ENCODE results near the gene SLC25A25. TPM values are rescaled to one million over a fixed set of nuclear protein-coding genes. Genes with fewer than 3 reads are reported as not detected.

Gene SLC25A25
- total RNA-seq, 2 experiments from 2014 or later: 21.3 to 22.2 TPM

DNA sequence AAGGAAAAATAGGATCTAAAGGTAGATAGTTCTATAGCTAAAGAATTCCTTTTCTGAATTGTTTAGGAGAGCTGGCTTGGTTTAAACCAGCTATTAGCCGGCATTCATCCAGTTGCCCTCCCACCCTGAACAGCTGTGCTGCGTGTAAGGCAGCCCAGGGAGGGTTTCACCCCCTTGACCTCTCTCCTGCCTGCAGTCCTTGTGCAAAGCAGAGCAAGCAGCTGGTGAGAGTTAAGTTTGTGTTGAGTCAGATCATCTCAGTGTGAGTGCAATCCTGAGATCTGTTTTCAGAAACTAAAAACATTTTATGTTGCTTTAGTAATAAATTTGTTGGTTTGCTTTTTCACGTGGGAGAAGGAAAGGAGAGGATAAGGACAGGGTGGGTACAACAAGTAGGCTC is 13.0 kb downstream of the SLC25A25 start:
- Mint-ChIP-seq H3K9me3 (no peaks in the 10 kb centered on the region), H3K4me1 (peaks cover 55% of the 10 kb centered on the region), H3K27me3 (no peaks in the 10 kb centered on the region), H3K27ac (peak overlapping the region; percentile 24), H3K4me3 (no peak overlapping the region), H3K36me3 (ENCODE audit: low read depth) (peaks cover 54% of the 10 kb centered on the region)
- POLR2A ChIA-PET: interaction anchor here (1.2 kb wide), 1 partner anchor 13 kb away, joined by 3 read pairs; no protein-coding TSS in a partner anchor
- CTCF ChIA-PET: interaction anchor here (0.8 to 1.3 kb wide), 3 partner anchors 13 to 137 kb away, joined by 3 to 4 read pairs (median 3); no protein-coding TSS in a partner anchor
- no peak for DNase-seq

DNA sequence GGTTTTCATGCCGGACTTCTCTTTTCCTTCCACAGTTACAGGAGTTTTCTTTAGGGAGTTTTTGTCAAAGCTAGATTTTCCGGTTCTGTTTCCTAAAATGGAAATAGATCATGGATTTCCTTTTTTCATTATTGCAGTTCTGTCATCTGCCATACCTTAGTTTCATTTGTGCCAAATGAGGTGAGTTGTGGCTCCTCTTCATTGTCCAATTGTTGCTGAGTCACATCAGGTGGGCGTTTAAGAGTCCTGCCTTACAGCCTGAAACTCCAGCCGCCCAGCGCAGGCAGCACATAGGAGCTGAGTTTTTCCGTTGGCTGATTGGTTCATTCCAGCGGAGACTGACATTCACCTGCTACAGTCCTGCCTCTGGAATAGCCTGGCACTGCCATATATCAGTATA is 14.1 kb downstream of the SLC25A25 start:
- H3K27ac Mint-ChIP-seq: no peak overlapping the region
- POLR2A ChIA-PET: no interaction called here

DNA sequence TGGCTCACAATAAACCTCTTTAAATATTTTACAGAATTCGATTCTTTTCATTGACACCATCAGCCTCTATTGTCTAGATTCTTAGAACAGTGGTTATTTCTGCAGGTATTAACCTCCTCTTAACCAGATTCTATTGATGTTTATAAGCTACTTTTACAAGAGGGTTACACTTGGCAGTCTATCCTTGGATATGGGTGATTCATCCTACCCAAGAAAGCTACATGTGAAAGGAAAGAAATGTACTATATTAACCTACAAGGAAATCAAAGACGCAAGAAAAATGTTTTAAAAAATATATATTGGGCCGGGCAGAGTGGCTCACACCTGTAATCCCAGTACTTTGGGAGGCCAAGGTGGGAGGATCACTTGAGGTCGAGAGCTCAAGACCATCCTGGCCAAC is 16.7 kb downstream of the SLC25A25 start:
- Mint-ChIP-seq H3K27ac (no peak overlapping the region), H3K9me3 (no peaks in the 10 kb centered on the region), H3K4me1 (peaks cover 43% of the 10 kb centered on the region), H3K4me3 (no peak overlapping the region), H3K36me3 (ENCODE audit: low read depth) (peaks cover 36% of the 10 kb centered on the region), H3K27me3 (no peaks in the 10 kb centered on the region)
- ChIA-PET CTCF (interaction anchor here (0.6 to 4.2 kb wide), 6 partner anchors 8 to 141 kb away, joined by 3 to 27 read pairs (median 4); partner anchors contain the start of genes NAIF1 and SLC25A25), POLR2A (interaction anchor here (1.0 kb wide), 1 partner anchor 9 kb away, joined by 6 read pairs; no protein-coding TSS in a partner anchor)
- DNase-seq: no peak

More for the DNA sequence above, 14.1 kb downstream of the SLC25A25 start:
- Mint-ChIP-seq H3K4me1 (peaks cover 49% of the 10 kb centered on the region), H3K27me3 (no peaks in the 10 kb centered on the region), H3K9me3 (no peaks in the 10 kb centered on the region), H3K4me3 (no peak overlapping the region), H3K36me3 (ENCODE audit: low read depth) (peaks cover 46% of the 10 kb centered on the region)
- no peak for DNase-seq
- CTCF ChIA-PET: interaction anchor here (0.5 to 4.2 kb wide), 5 partner anchors 9 to 100 kb away, joined by 3 to 27 read pairs (median 4); no protein-coding TSS in a partner anchor

DNA sequence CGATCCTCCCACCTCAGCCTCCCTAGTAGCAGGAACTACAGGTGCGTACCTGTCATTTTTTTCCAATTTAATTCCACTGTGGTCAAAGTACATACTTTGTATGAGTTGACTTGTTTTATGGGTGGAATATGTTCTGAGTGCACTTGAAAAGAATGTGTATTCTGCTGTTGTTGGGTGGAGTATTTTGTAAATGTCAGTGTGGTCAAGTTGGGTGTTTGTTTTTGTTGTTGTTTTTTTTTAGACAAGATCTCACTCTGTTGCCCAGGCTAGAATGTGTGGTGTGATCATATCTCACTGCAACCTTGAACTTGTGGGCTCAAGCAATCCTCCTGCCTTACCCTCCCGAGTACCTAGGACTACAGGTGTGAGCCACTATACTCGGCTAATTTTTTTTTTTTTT is 17.9 kb downstream of the SLC25A25 start:
- Mint-ChIP-seq H3K27me3 (no peaks in the 10 kb centered on the region), H3K9me3 (no peaks in the 10 kb centered on the region), H3K36me3 (ENCODE audit: low read depth) (peaks cover 38% of the 10 kb centered on the region), H3K4me3 (no peak overlapping the region), H3K27ac (no peak overlapping the region), H3K4me1 (peaks cover 45% of the 10 kb centered on the region)
- ChIA-PET POLR2A (interaction anchor here (1.2 kb wide), 1 partner anchor 14 kb away, joined by 3 read pairs; no protein-coding TSS in a partner anchor), CTCF (interaction anchor here (1.4 to 3.5 kb wide), 2 partner anchors 30 to 143 kb away, joined by 3 to 19 read pairs; no protein-coding TSS in a partner anchor)
- DNase-seq: no peak

DNA sequence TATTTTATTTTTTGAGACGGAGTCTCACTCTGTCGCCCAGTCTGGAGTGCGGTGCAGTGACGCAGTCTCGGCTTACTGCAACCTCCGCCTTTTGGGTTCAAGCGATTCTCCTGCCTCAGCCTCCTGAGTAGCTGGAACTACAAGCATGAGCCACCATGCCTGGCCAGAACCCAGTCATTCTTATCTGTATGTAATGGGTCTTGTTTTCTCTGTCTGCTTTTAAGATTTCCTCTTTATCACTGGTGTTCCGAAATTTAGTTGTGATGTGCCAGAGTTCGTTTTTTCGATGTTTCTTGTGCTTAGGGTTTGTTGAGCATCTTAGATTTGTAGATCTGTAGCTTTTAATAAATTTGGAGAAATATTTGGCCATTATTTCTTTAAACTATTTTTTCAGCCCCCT is 19.2 kb downstream of the SLC25A25 start:
- DNase-seq: no peak
- peaks cover 35% of the 10 kb centered on the region for H3K36me3 Mint-ChIP-seq (ENCODE audit: low read depth)
- H3K9me3 Mint-ChIP-seq: no peaks in the 10 kb centered on the region
- POLR2A ChIA-PET: interaction anchor here (0.7 to 1.8 kb wide), 3 partner anchors 10 to 20 kb away, joined by 3 to 6 read pairs (median 3); partner anchors contain the start of genes NAIF1 and SLC25A25
- no peak overlapping the region for H3K27ac Mint-ChIP-seq
- H3K27me3 Mint-ChIP-seq: no peaks in the 10 kb centered on the region
- no peak overlapping the region for H3K4me3 Mint-ChIP-seq
- CTCF ChIA-PET: interaction anchor here (0.6 to 1.5 kb wide), 4 partner anchors 20 to 198 kb away, joined by 3 to 4 read pairs (median 4); no protein-coding TSS in a partner anchor
- H3K4me1 Mint-ChIP-seq: peaks cover 45% of the 10 kb centered on the region

DNA sequence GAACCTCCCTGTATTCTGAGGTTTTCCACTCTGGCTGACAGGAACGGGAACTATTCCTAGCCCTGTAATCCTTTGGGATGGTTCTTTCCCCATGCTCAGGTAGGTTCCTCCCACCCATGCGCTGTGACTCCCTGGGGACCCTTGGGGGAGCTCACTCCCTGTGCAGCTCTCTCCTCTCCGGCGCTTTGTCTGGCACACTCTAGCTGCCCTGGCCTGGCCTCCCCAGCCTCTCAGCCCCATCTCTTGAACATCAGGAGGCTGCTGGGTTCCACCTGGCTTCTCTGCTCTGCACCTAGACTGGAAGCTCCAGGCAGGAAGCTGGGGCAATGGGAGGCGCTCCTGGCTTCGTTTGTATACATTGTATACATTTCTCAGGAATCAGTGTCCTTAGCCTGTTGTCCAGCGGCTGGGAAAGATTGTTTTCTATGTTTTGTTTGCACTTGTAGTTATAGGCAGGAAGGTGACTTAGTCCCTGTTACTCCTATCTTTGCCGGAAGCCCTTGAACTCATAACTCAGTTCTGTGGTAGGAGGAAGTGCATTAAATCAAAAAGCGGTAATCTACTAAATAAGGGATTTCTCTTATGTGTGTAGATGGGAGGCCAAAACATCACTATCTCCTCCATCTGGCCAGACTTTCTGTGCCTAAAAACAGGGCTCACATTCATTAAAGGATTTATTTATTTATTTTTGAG is 20.4 kb downstream of the SLC25A25 start:
- ChIA-PET CTCF (interaction anchor here (1.5 kb wide), 2 partner anchors 12 to 29 kb away, joined by 4 to 5 read pairs; no protein-coding TSS in a partner anchor), POLR2A (interaction anchor here (1.1 kb wide), 1 partner anchor 20 kb away, joined by 5 read pairs; the partner anchor contains the start of gene SLC25A25)
- H3K4me1 Mint-ChIP-seq: peaks cover 55% of the 10 kb centered on the region

DNA sequence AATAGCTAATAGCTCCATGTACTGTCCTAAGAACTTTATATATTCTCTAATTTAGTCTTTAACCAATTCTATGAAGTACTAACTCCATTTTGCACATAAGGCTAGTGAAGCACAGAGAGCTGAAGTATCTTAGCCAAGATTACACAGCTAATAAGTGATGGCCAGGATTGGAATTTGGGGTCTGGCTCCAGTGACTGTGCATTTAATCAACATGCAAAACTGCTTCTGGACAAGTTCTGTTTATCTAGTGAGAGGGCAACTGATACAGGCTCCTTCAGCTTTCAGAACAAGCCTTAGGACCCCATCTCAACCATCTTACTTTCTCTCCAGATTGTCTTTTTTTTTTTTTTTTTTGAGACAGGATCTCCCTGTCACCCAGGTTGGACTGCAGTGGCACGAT is 21.3 kb downstream of the SLC25A25 start:
- Mint-ChIP-seq H3K27me3 (no peaks in the 10 kb centered on the region), H3K4me3 (no peak overlapping the region), H3K4me1 (peaks cover 57% of the 10 kb centered on the region), H3K36me3 (ENCODE audit: low read depth) (peaks cover 35% of the 10 kb centered on the region), H3K9me3 (no peaks in the 10 kb centered on the region), H3K27ac (no peak overlapping the region)
- no peak for DNase-seq
- ChIA-PET POLR2A (interaction anchor here (1.1 kb wide), 1 partner anchor 21 kb away, joined by 5 read pairs; the partner anchor contains the start of gene SLC25A25), CTCF (interaction anchor here (0.8 to 1.5 kb wide), 2 partner anchors 11 to 40 kb away, joined by 3 to 5 read pairs; no protein-coding TSS in a partner anchor)

More for the DNA sequence above, 20.4 kb downstream of the SLC25A25 start:
- Mint-ChIP-seq H3K9me3 (no peaks in the 10 kb centered on the region), H3K36me3 (ENCODE audit: low read depth) (peaks cover 38% of the 10 kb centered on the region), H3K27ac (peak overlapping the region; percentile 30), H3K4me3 (no peak overlapping the region), H3K27me3 (no peaks in the 10 kb centered on the region)
- DNase-seq: no peak

DNA sequence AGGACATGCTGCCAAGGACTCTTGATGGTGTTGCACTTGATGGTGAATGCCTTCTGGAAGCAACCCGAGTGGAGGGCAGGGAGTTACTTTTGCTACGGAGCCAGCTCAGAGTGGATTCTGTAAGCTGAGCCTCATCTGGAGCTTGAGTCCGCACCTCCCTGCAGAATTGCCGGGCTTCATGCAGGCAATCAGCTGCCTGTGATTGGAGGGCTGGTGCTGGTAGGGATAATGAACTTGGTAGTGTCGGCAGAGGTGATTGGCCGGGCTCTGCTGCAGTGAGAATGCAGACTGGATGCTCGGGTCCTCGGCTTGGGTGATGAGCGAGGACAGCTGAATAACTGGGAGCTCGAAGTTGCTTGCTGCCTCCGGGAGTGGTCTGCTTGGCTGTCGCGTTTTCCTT is 23.1 kb downstream of the SLC25A25 start:
- no peak overlapping the region for H3K4me3 Mint-ChIP-seq
- H3K27ac Mint-ChIP-seq: no peak overlapping the region
- H3K27me3 Mint-ChIP-seq: no peaks in the 10 kb centered on the region
- peaks cover 63% of the 10 kb centered on the region for H3K4me1 Mint-ChIP-seq
- peaks cover 28% of the 10 kb centered on the region for H3K36me3 Mint-ChIP-seq (ENCODE audit: low read depth)
- CTCF ChIA-PET: interaction anchor here (1.8 kb wide), 1 partner anchor 149 kb away, joined by 9 read pairs; no protein-coding TSS in a partner anchor
- H3K9me3 Mint-ChIP-seq: no peaks in the 10 kb centered on the region
- POLR2A ChIA-PET: interaction anchor here (1.1 kb wide), 1 partner anchor 192 kb away, joined by 3 read pairs; no protein-coding TSS in a partner anchor
- DNase-seq: no peak

DNA sequence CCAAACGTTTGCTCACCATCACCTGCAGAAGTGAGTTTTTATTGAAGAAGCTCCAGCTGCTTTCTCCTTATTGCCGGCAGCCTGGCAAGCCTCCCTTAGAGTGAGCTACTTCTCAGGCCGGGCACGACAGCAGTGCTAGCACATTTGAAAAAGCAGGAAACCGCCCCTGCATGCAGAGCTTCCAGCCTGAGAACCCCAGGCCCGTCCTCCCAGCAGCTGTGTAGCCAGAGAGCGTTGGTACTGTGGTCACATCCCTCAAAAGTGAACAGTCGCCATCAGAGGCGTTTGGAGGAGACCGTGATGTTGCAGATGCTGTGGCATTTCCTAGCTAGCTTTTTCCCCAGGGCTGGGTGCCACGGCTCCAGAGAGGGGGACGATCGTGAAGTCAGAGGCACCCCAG is 23.5 kb downstream of the SLC25A25 start:
- no peak overlapping the region for H3K4me3 Mint-ChIP-seq
- no peaks in the 10 kb centered on the region for H3K27me3 Mint-ChIP-seq
- POLR2A ChIA-PET: interaction anchor here (1.1 kb wide), 1 partner anchor 193 kb away, joined by 3 read pairs; no protein-coding TSS in a partner anchor
- H3K4me1 Mint-ChIP-seq: peaks cover 65% of the 10 kb centered on the region
- H3K27ac Mint-ChIP-seq: peak overlapping the region; percentile 47
- H3K9me3 Mint-ChIP-seq: no peaks in the 10 kb centered on the region
- H3K36me3 Mint-ChIP-seq (ENCODE audit: low read depth): peaks cover 28% of the 10 kb centered on the region
- no peak for DNase-seq
- CTCF ChIA-PET: interaction anchor here (0.6 to 1.8 kb wide), 2 partner anchors 13 to 150 kb away, joined by 3 to 9 read pairs; no protein-coding TSS in a partner anchor

DNA sequence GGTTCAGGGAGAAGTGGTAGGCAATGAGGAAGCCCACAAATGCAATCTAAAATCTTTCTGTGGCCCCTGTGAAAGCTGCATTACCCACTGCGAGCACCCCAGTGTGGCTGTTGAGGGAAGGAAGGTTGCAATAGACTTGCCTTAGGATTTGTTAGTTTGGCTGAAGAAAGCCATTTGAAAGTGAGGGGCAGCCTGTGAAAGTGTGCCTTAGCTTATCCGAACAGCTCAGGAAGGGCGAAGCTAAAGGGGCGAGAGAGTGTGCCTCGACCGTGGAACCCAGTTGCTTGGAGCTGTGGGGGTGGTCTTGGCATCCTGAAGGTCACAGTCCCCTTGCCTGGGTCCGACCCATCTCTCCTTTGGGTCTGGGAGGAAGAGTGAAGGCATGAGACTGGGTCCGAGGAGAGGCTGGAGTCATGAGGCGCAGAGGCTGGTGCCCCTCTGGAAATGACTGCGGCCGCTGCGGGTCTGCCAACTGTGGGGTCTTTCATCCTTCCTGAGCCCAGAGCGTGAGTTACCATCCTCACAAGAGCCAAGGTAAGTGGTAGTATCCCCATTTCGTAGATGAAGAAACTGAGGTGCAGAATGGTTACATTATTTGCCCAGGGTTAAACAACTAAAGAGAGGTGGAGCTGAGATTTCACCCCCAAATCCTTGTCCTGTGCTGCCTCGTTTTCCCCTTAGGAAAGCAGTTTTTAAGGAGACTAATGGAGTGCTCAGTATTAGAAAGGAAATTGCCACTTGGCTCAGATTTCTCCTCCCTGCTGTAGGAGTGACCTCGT is 24.4 kb downstream of the SLC25A25 start:
- peaks cover 69% of the 10 kb centered on the region for H3K4me1 Mint-ChIP-seq
- H3K27ac Mint-ChIP-seq: peak overlapping the region; percentile 83
- H3K27me3 Mint-ChIP-seq: no peaks in the 10 kb centered on the region
- H3K9me3 Mint-ChIP-seq: no peaks in the 10 kb centered on the region
- H3K36me3 Mint-ChIP-seq (ENCODE audit: low read depth): peaks cover 26% of the 10 kb centered on the region
- ChIA-PET POLR2A (interaction anchor here (1.1 to 3.3 kb wide), 6 partner anchors 8 to 194 kb away, joined by 3 to 9 read pairs (median 6); no protein-coding TSS in a partner anchor), CTCF (interaction anchor here (0.6 to 2.6 kb wide), 14 partner anchors 8 to 433 kb away, joined by 3 to 9 read pairs (median 4); partner anchors contain the start of gene CDK9)
- DNase-seq: no peak
- no peak overlapping the region for H3K4me3 Mint-ChIP-seq

DNA sequence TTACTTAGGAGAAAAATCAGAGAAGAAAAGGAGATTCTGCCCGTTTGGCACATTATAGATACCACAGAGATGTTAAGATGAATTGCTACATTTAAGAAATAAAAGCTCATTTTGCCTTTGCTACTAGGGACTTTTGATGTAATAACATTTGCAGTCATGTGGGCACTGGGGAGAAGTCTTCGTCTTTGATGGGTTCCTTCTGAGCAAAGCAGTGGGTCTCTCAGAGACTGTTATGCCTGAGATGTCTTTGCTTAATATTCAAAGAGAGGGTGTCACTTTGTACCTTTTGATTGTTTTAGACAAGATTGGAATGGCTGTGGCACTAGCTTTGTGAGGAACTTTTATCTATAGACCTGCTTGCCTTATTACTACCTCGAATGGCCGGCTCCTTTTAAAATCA is 25.0 kb downstream of the SLC25A25 start:
- peaks cover 67% of the 10 kb centered on the region for H3K4me1 Mint-ChIP-seq

More for the DNA sequence above, 25.0 kb downstream of the SLC25A25 start:
- Mint-ChIP-seq H3K36me3 (ENCODE audit: low read depth) (peaks cover 20% of the 10 kb centered on the region), H3K27me3 (no peaks in the 10 kb centered on the region), H3K9me3 (no peaks in the 10 kb centered on the region), H3K4me3 (no peak overlapping the region), H3K27ac (peak overlapping the region; percentile 83)
- CTCF ChIA-PET: interaction anchor here (0.6 to 2.6 kb wide), 12 partner anchors 8 to 434 kb away, joined by 3 to 8 read pairs (median 4); partner anchors contain the start of gene CDK9
- DNase-seq: no peak
- POLR2A ChIA-PET: interaction anchor here (0.5 to 3.3 kb wide), 7 partner anchors 8 to 336 kb away, joined by 3 to 9 read pairs (median 5); no protein-coding TSS in a partner anchor

Data from activated CD4-positive, alpha-beta memory T cell treated with anti-CD3 and anti-CD28 coated beads, Interleukin-2, amount 10 ng/mL, durations not matched to agents 7 days and 5 days (primary cell).